Activated naive CD8-positive, alpha-beta T cell treated with anti-CD3 and anti-CD28 coated beads for 36 hours (primary cell): ENCODE measurements around the gene DDA1. TPM values are rescaled to one million over a fixed set of nuclear protein-coding genes. Genes with fewer than 3 reads are reported as not detected.
A peak's percentile ranks its signal among the peaks of the same experiment; 100 is the strongest.

ENCODE experiments used
- DNase-seq: peaks from one replicate; pipeline ENCODE4 v3.0.0; 2021
- H3K27ac Mint-ChIP-seq: one replicate; pipeline ENCODE4 v1.8.0; 2022; ENCODE audit warnings: mild to moderate bottlenecking, moderate library complexity, mixed read lengths
- H3K27me3 Mint-ChIP-seq: one replicate; pipeline ENCODE4 v1.8.0; 2022; ENCODE audit warnings: mild to moderate bottlenecking, mixed read lengths
- H3K36me3 Mint-ChIP-seq: one replicate; pipeline ENCODE4 v1.8.0; 2021; ENCODE audit warnings: mild to moderate bottlenecking, mixed read lengths
- H3K4me1 Mint-ChIP-seq: one replicate; pipeline ENCODE4 v1.8.0; 2021; ENCODE audit warnings: mixed read lengths
- H3K4me3 Mint-ChIP-seq: one replicate; pipeline ENCODE4 v1.8.0; 2022; ENCODE audit warnings: mild to moderate bottlenecking, moderate library complexity, mixed read lengths
- H3K9me3 Mint-ChIP-seq: one replicate; pipeline ENCODE4 v1.8.0; 2022; ENCODE audit warnings: mixed read lengths
- total RNA-seq, 2 experiments: library from RNA; stranded (reverse); gene quantifications; one replicate each; pipeline ENCODE4 v1.2.3, GENCODE V29; 2021

DDA1 gene
- total RNA-seq, 2 experiments from 2014 or later, result 41.0 to 43.6 TPM

DNA sequence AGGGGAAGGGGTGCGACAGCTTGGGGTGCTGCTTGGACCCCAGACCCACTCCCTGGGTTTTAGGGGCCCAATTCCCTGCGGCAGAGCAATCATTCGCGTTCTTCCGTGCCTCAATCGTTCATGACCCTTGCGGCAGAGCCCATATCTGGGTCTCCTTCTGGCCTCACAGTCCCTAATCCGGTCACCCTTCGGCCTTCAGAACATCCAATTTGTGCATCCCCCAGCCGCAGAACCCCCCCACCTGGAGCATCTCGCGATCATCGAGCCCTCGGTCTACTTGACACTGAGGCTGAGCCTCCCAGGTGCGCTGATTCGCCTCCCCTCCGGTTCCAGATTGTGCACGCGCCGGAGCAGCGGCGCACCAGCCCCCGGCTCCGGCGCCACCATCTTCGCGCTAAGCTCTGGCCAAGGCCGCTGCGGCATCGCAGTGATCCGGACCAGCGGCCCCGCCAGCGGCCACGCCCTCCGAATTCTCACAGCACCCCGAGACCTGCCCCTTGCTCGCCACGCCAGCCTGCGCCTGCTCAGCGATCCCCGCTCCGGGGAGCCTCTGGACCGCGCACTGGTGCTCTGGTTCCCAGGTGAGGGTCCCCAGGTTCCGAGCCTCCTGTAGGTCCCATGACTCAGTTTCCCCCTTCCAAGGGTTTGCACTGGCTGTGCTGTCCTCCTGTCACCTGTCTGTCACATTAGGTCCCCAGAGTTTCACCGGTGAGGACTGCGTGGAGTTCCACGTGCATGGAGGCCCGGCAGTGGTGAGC, 28.5 kb downstream of the DDA1 start:
- Mint-ChIP-seq H3K4me1 (peaks cover 23% of the 10 kb centered on the region), H3K9me3 (no peaks in the 10 kb centered on the region), H3K27ac (peak overlapping the region; percentile 95), H3K27me3 (no peaks in the 10 kb centered on the region), H3K36me3 (peaks cover 6% of the 10 kb centered on the region), H3K4me3 (peak overlapping the region; percentile 94)
- peak; percentile 65 for DNase-seq

DNA sequence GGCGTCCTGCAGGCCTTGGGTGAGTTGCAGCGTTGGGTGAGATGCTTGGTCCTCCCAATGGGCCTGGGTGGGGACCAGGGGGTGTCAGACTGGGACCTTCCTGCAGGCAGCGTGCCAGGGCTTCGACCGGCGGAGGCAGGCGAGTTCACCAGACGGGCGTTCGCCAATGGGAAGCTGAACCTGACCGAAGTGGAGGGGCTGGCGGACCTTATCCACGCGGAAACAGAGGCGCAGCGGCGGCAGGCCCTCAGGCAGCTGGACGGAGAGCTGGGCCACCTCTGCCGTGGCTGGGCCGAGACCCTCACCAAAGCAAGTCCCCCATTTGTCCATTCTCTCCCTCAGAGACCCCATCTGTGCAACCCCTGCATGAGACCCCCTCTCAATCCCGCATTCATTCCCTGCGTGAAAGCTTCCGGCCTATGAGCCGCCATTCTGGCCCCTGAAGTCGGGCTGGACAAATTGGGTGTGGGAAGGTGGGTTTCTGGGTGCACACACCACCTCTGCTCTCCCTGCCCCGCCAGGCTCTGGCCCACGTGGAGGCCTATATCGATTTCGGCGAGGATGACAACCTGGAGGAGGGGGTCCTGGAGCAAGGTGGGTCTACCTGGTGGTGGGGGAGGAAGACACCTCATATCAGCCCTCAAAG, 29.2 kb downstream of the DDA1 start:
- peak overlapping the region; percentile 94 for H3K4me3 Mint-ChIP-seq
- H3K27ac Mint-ChIP-seq, result no peak overlapping the region
- peaks cover 21% of the 10 kb centered on the region for H3K4me1 Mint-ChIP-seq
- H3K27me3 Mint-ChIP-seq, result no peaks in the 10 kb centered on the region
- no peak for DNase-seq
- H3K9me3 Mint-ChIP-seq, result no peaks in the 10 kb centered on the region
- peaks cover 6% of the 10 kb centered on the region for H3K36me3 Mint-ChIP-seq

DNA sequence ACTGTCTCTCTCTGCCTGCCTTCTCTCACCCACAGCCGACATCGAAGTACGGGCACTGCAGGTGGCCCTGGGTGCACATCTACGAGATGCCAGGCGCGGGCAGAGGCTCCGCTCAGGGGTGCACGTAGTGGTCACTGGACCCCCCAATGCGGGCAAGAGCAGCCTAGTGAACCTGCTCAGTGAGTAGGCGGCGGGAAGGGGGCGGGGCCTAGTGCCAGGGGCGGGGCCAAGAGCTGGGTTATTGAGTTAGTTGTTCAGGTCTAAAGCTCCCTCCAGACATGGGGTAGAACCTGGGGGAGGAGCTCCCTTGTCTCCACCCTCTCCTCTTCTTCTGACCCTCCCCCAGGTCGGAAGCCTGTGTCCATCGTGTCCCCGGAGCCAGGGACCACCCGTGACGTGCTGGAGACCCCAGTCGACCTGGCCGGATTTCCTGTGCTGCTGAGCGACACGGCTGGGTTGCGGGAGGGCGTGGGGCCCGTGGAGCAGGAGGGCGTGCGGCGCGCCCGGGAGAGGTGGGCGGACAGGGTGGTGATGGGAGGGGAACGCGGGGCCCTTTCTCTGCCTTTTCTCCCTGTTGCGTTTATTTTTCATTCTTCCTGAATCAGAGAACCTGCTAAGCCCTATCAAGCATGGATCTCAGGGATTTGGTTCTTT, 29.9 kb downstream of the DDA1 start:
- DNase-seq, result peak; percentile 42
- peaks cover 17% of the 10 kb centered on the region for H3K4me1 Mint-ChIP-seq
- no peaks in the 10 kb centered on the region for H3K27me3 Mint-ChIP-seq
- H3K4me3 Mint-ChIP-seq, result peak overlapping the region; percentile 94
- H3K36me3 Mint-ChIP-seq, result peaks cover 6% of the 10 kb centered on the region
- no peak overlapping the region for H3K27ac Mint-ChIP-seq
- no peaks in the 10 kb centered on the region for H3K9me3 Mint-ChIP-seq

GRCh38 chr19:17340302-17340870, 31.0 kb downstream of the DDA1 start:
- Mint-ChIP-seq H3K4me3 (no peak overlapping the region), H3K9me3 (no peaks in the 10 kb centered on the region), H3K27ac (no peak overlapping the region), H3K36me3 (peaks cover 6% of the 10 kb centered on the region), H3K4me1 (peaks cover 11% of the 10 kb centered on the region), H3K27me3 (no peaks in the 10 kb centered on the region)
- DNase-seq, result no peak

DNA sequence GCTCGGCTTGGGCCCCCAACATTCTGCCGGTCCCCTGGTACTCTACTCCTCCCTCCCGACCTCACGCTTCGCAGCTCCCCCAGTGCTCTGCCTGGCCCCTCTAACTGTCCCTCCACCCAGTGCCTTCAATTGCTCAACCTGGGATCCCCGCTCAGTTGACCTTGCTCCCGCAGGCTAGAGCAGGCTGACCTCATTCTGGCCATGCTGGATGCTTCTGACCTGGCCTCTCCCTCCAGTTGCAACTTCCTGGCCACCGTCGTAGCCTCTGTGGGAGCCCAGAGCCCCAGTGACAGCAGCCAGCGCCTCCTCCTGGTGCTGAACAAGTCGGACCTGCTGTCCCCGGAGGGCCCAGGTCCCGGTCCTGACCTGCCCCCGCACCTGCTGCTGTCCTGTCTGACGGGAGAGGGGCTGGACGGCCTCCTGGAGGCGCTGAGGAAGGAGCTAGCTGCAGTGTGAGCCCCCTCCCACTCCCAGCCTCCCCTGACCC, 31.6 kb downstream of the DDA1 start:
- peaks cover 11% of the 10 kb centered on the region for H3K4me1 Mint-ChIP-seq
- no peaks in the 10 kb centered on the region for H3K9me3 Mint-ChIP-seq
- H3K27me3 Mint-ChIP-seq, result no peaks in the 10 kb centered on the region
- no peak overlapping the region for H3K4me3 Mint-ChIP-seq
- DNase-seq, result no peak
- peaks cover 6% of the 10 kb centered on the region for H3K36me3 Mint-ChIP-seq
- H3K27ac Mint-ChIP-seq, result no peak overlapping the region

- H3K27me3 Mint-ChIP-seq, result no peaks in the 10 kb centered on the region
- peaks cover 11% of the 10 kb centered on the region for H3K4me1 Mint-ChIP-seq
- H3K27ac Mint-ChIP-seq, result no peak overlapping the region
- H3K36me3 Mint-ChIP-seq, result peaks cover 6% of the 10 kb centered on the region
- no peaks in the 10 kb centered on the region for H3K9me3 Mint-ChIP-seq
- H3K4me3 Mint-ChIP-seq, result no peak overlapping the region
- DNase-seq, result no peak
Measured at GRCh38 chr19:17341386-17341785, 32.0 kb downstream of the DDA1 start.

- Mint-ChIP-seq H3K4me3 (no peak overlapping the region), H3K27me3 (peaks cover 5% of the 10 kb centered on the region), H3K4me1 (peaks cover 8% of the 10 kb centered on the region), H3K9me3 (no peaks in the 10 kb centered on the region), H3K36me3 (peaks cover 6% of the 10 kb centered on the region), H3K27ac (no peak overlapping the region)
- no peak for DNase-seq
Measured at GRCh38 chr19:17341845-17342244, 32.5 kb downstream of the DDA1 start.

- peak; percentile 80 for DNase-seq
- Mint-ChIP-seq H3K4me3 (no peak overlapping the region), H3K27ac (no peak overlapping the region)
Measured at GRCh38 chr19:17346109-17346671, 36.8 kb downstream of the DDA1 start.

DNA sequence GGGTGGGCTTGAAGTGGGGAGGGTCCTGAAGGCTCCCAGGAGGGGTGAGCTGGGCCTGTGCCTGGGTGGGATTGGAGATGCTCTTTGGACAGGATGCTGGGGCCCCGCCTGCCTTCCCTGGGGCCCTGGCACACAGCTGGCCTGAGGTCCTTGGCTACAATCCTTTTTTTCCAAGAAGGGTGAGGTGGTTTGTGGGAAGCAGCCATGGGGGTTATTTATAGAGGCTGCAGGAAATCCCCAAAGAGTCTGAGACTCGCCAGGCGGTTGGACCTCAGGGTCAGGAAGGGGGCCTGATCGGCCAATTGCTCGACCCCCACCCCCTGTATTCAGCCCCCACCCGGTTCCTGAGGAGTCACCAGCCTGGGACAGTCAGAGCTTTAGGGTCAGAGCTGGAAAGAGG, 38.0 kb downstream of the DDA1 start:
- peaks cover 7% of the 10 kb centered on the region for H3K4me1 Mint-ChIP-seq
- H3K27me3 Mint-ChIP-seq, result peaks cover 50% of the 10 kb centered on the region
- no peak overlapping the region for H3K27ac Mint-ChIP-seq
- H3K9me3 Mint-ChIP-seq, result no peaks in the 10 kb centered on the region
- H3K36me3 Mint-ChIP-seq, result no peaks in the 10 kb centered on the region
- H3K4me3 Mint-ChIP-seq, result no peak overlapping the region
- DNase-seq, result no peak

More at GRCh38 chr19:17346109-17346671, 36.8 kb downstream of the DDA1 start:
- Mint-ChIP-seq H3K27me3 (peaks cover 40% of the 10 kb centered on the region), H3K9me3 (no peaks in the 10 kb centered on the region), H3K36me3 (no peaks in the 10 kb centered on the region), H3K4me1 (peaks cover 2% of the 10 kb centered on the region)

GRCh38 chr19:17347877-17348276, 38.5 kb downstream of the DDA1 start:
- Mint-ChIP-seq H3K36me3 (no peaks in the 10 kb centered on the region), H3K27ac (no peak overlapping the region), H3K4me3 (no peak overlapping the region), H3K4me1 (peaks cover 7% of the 10 kb centered on the region), H3K9me3 (no peaks in the 10 kb centered on the region), H3K27me3 (peaks cover 50% of the 10 kb centered on the region)
- DNase-seq, result no peak

- Mint-ChIP-seq H3K36me3 (no peaks in the 10 kb centered on the region), H3K27ac (no peak overlapping the region), H3K9me3 (no peaks in the 10 kb centered on the region), H3K27me3 (peaks cover 56% of the 10 kb centered on the region), H3K4me3 (no peak overlapping the region), H3K4me1 (peaks cover 7% of the 10 kb centered on the region)
- no peak for DNase-seq
Measured at GRCh38 chr19:17348700-17349099, 39.3 kb downstream of the DDA1 start.

GRCh38 chr19:17351815-17352435, 42.6 kb downstream of the DDA1 start:
- no peaks in the 10 kb centered on the region for H3K9me3 Mint-ChIP-seq
- no peak for DNase-seq
- no peak overlapping the region for H3K27ac Mint-ChIP-seq
- H3K4me1 Mint-ChIP-seq, result peaks cover 5% of the 10 kb centered on the region
- H3K4me3 Mint-ChIP-seq, result no peak overlapping the region
- no peaks in the 10 kb centered on the region for H3K36me3 Mint-ChIP-seq
- peaks cover 51% of the 10 kb centered on the region for H3K27me3 Mint-ChIP-seq

- Mint-ChIP-seq H3K27me3 (peaks cover 42% of the 10 kb centered on the region), H3K9me3 (no peaks in the 10 kb centered on the region), H3K4me3 (no peak overlapping the region), H3K27ac (no peak overlapping the region), H3K36me3 (no peaks in the 10 kb centered on the region), H3K4me1 (peaks cover 5% of the 10 kb centered on the region)
- DNase-seq, result no peak
Measured at GRCh38 chr19:17352608-17353280, 43.4 kb downstream of the DDA1 start.

- Mint-ChIP-seq H3K4me1 (peaks cover 5% of the 10 kb centered on the region), H3K27me3 (peaks cover 38% of the 10 kb centered on the region), H3K4me3 (no peak overlapping the region), H3K27ac (no peak overlapping the region), H3K9me3 (no peaks in the 10 kb centered on the region), H3K36me3 (no peaks in the 10 kb centered on the region)
- DNase-seq, result no peak
Measured at GRCh38 chr19:17353386-17353785, 44.0 kb downstream of the DDA1 start.
